Astrocyte of the hippocampus (primary cell): ENCODE data around the gene GREB1L.
A peak's percentile ranks its signal among the peaks of the same experiment; 100 is the strongest.
"Not testable (repeated sequence)": the region's sequence is repeated elsewhere in the genome, so short reads cannot be mapped to it uniquely, and the experiment has no call there.

Experiments used
- DNase-seq: peaks from one replicate; pipeline ENCODE4 v3.0.0; 2011; ENCODE audit warnings: low read depth, low spot score

The GREB1L gene

GRCh38 chr18:21262979-21263378, 20.9 kb downstream of the GREB1L start:
- no peak for DNase-seq

GRCh38 chr18:21264651-21265050, 22.6 kb downstream of the GREB1L start:
- DNase-seq: peak; percentile 81

- DNase-seq: no peak
These were observed 24.1 kb downstream of the GREB1L start for GRCh38 chr18:21265971-21266673.

- no peak for DNase-seq
These were observed 25.4 kb downstream of the GREB1L start for GRCh38 chr18:21267400-21267799.

GRCh38 chr18:21269349-21269748, 27.3 kb downstream of the GREB1L start:
- no peak for DNase-seq

- DNase-seq: peak; percentile 59
These were observed 28.4 kb downstream of the GREB1L start for GRCh38 chr18:21270453-21270852.

- DNase-seq: peak; percentile 42
These were observed 30.1 kb downstream of the GREB1L start for GRCh38 chr18:21272016-21272579.

- no peak for DNase-seq
These were observed 31.5 kb downstream of the GREB1L start for GRCh38 chr18:21273568-21273967.

- DNase-seq: no peak
These were observed 33.6 kb downstream of the GREB1L start for GRCh38 chr18:21275645-21276044.

GRCh38 chr18:21277578-21277977, 35.5 kb downstream of the GREB1L start:
- no peak for DNase-seq

GRCh38 chr18:21278218-21278617, 36.2 kb downstream of the GREB1L start:
- not testable (repeated sequence) for DNase-seq

- DNase-seq: no peak
These were observed 39.6 kb downstream of the GREB1L start for GRCh38 chr18:21281603-21282002.

- no peak for DNase-seq
These were observed 42.5 kb downstream of the GREB1L start for GRCh38 chr18:21284540-21284939.

- DNase-seq: no peak
These were observed 47.8 kb downstream of the GREB1L start for GRCh38 chr18:21289827-21290226.

- no peak for DNase-seq
These were observed 49.1 kb downstream of the GREB1L start for GRCh38 chr18:21291106-21291505.

GRCh38 chr18:21293479-21293878, 51.4 kb downstream of the GREB1L start:
- no peak for DNase-seq

GRCh38 chr18:21295101-21295500, 53.1 kb downstream of the GREB1L start:
- no peak for DNase-seq

GRCh38 chr18:21296045-21296444, 54.0 kb downstream of the GREB1L start:
- DNase-seq: no peak

GRCh38 chr18:21298351-21298750, 56.3 kb downstream of the GREB1L start:
- DNase-seq: no peak

GRCh38 chr18:21300035-21300907, 58.2 kb downstream of the GREB1L start:
- no peak for DNase-seq

GRCh38 chr18:21300908-21301200, 58.8 kb downstream of the GREB1L start:
- no peak for DNase-seq

- DNase-seq: no peak
These were observed 61.4 kb downstream of the GREB1L start for GRCh38 chr18:21303445-21303844.

- DNase-seq: no peak
These were observed 61.9 kb downstream of the GREB1L start for GRCh38 chr18:21303895-21304294.
